SU-DHL-6 (cell line): ENCODE data around the gene BFSP1.

Experiments
- CTCF ChIP-seq: fragments of 200-600 bp; sonication (generic); IDR thresholded peaks from one replicate; pipeline ENCODE4 v1.5.1; 2017; ENCODE audit warnings: antibody characterized with exemption, mild to moderate bottlenecking, low read length, moderate library complexity; ENCODE audit not compliant: insufficient read depth, poor library complexity, severe bottlenecking
- EZH2phosphoT487 ChIP-seq: fragments of 200-600 bp; sonication (generic), shearing (Covaris generic); conservative IDR thresholded peaks from 2 replicates; pipeline ENCODE4 v1.6.1; 2018; ENCODE audit warnings: mild to moderate bottlenecking, antibody characterized with exemption, low read length, moderate library complexity, mixed read lengths

- TF ChIP-seq CTCF = no peak
- TF ChIP-seq EZH2phosphoT487 = no peak
Measured at GRCh38 chr20:17507032-17507431, 24.1 kb downstream of the BFSP1 start.
